ENCODE measurements around the gene KCNJ14.
"Not testable (repeated sequence)": the region's sequence is repeated elsewhere in the genome, so short reads cannot be mapped to it uniquely, and the experiment has no call there.

Gene KCNJ14

GRCh38 chr19:48473161-48473966 lies 18.0 kb downstream of the KCNJ14 start:
- DNase-seq, result no peak

DNA sequence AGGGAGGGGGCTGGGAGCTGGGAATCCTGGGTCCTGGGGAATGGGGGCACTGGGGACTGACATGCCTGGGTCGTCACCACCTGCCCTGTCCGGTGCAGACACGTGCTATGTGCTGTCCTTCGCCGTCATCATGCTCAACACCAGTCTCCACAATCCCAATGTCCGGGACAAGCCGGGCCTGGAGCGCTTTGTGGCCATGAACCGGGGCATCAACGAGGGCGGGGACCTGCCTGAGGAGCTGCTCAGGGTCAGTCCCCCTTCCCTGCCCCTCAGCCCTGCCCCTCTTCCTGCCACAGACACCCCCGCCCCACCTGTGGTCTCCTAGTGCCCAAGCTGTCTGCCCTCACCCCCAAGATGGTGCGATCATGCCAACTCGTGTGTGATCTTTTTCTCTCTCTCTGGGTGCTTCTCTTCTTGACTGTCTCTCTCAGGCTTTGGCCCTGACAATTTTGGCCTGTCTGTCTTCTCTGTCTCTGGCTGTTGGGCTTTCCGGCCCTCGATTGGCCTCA lies 18.8 kb downstream of the KCNJ14 start:
- DNase-seq, result no peak

- no peak for DNase-seq
These were observed 20.1 kb downstream of the KCNJ14 start for GRCh38 chr19:48475369-48476068.

DNA sequence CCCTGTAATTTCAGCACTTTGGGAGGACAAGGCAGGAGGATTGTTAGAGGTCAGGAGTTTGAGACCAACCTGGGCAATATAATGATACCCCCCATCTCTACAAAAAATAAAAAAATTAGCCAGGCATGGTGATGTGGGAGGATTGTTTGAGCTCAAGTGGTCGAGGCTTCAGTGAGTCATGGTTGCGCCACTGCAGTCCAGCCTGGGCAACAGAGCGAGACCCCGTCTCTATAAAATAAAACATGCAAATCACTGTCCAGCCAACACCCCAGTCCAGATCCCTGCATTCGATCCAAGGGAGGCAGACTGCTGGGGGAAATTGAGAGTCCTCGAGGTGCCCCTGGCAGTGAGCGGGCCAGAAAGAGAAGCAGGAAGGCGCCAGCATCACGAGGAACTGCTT lies 20.8 kb downstream of the KCNJ14 start:
- DNase-seq, result no peak

GRCh38 chr19:48477067-48477685 lies 21.8 kb downstream of the KCNJ14 start:
- DNase-seq, result no peak

GRCh38 chr19:48477698-48478338 lies 22.4 kb downstream of the KCNJ14 start:
- no peak for DNase-seq

GRCh38 chr19:48478339-48479256 lies 23.2 kb downstream of the KCNJ14 start:
- DNase-seq, result no peak

DNA sequence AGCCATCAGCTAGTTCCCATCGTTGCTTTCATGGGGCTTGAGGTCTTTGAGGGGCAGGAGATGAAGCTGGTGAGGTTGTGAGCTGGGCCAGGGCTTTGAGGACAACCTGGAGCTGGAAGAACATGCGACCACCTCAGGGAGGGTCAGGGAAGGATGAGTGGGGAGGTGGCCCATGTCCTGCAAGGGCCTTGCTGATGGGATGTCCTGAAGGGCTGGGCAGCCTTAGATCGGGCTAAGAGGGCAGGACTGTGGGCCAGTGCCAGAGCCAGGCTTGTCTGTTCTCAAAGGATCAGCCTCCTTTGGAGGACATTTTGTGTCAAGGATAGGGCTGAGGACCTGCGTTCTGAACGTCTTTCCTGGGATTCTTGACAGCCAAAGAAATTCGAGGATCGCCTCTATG lies 24.3 kb downstream of the KCNJ14 start:
- DNase-seq, result no peak

- DNase-seq, result peak; percentile 36
These were observed 24.8 kb downstream of the KCNJ14 start for GRCh38 chr19:48480183-48480557.

GRCh38 chr19:48480558-48481500 lies 25.5 kb downstream of the KCNJ14 start:
- DNase-seq, result peak; percentile 62

GRCh38 chr19:48481846-48482639 lies 26.7 kb downstream of the KCNJ14 start:
- no peak for DNase-seq

- DNase-seq, result no peak
These were observed 27.9 kb downstream of the KCNJ14 start for GRCh38 chr19:48483301-48483700.

DNA sequence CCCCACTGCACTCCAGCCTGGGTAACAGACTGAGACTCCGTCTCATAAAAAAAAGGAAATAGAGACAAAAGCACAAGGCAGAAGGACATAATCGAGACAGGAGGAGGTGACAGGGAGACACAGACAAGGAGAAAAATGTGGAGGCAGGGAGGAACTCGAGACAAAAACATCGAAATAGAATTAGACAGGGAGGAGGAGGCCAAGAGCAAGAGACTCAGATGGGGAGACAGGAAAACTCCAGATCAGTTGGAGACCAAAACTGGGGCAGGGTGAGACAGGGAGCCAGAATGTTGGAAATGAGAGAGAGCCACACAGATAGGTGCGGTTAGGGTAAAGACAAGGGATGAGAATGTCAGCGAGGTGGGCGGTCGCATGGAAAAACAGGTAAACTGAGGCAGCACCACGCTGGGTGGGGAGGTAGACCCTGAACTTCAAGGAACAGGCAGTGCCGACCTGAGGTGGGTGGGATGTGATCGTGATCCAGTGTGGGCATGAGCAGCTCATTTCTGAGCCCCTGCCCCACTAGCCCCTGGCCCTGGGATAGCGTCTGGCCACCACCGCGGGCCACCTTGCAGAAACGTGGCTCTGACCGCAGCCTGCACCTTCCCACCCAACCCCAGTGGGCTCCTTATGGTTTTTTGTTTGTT lies 29.0 kb downstream of the KCNJ14 start:
- DNase-seq, result no peak

DNA sequence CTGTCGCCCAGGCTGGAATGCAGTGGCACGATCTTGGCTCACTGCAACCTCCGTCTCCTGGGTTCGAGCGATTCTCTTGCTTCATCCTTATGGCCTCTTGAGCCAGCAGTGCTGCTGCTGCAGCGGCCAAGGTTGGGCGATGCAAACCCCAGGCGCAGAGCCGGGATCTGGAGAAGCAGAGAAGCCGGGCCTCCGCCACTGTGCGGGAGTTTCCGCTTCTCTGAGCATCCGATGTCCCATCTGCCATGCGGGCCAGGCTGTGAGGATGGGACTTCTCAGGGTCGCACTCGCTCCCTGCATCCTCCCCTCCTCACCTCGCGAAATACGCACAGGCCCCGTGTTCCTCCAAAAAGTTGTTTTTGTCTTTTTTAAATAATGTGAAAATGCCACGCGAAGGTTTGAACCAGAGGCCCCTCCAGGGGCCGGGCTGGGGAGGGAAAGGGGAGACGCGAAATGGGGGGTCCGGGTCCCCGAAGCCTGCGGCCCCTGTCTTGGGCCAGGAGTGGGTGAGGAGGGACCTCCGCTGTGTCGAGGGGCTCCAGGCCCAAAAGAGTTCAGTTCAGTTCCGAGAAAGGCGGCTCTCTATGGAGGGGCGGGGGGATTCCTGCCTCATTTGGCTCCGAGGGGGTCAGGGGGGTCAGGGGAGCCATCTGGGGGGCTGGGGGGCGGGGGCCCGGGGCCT lies 29.7 kb downstream of the KCNJ14 start:
- DNase-seq, result no peak

DNA sequence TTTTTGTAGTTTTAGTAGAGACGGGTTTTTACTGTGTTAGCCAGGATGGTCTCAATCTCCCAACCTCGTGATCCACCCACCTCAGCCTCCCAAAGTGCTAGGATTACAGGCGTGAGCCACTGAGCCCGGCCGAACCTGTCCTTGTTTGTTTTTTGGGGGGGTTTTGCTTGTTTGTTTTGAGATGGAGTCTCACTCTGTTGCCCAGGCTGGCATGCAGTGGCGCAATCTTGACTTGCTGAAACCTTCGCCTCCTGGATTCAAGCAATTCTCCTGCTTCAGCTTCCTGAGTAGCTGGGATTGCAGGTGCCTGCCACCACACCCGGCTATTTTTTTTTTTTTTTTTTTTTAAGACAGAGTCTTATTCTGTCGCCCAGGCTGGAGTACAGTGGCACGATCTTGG lies 31.3 kb downstream of the KCNJ14 start:
- not testable (repeated sequence) for DNase-seq

GRCh38 chr19:48487544-48487943 lies 32.2 kb downstream of the KCNJ14 start:
- no peak for DNase-seq

- no peak for DNase-seq
These were observed 32.6 kb downstream of the KCNJ14 start for GRCh38 chr19:48487948-48488347.

DNA sequence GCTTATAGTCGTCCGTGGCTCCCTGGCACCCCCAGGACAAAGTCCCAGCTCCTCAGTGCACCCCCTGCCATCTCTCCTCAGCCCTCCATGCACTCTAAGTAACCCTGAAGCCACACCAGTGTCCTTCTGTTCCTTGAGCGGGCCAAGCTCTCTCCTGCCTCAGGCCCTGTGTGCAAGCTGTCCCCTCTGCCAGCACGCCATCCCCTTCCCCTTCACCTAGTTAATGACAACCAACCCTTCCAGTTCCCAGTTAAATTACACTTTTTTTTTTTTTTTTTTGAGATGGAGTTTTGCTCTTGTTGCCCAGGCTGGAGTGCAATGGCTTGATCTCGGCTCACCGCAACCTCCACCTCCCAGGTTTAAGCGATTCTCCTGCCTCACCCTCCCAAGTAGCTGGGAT lies 33.1 kb downstream of the KCNJ14 start:
- DNase-seq, result not testable (repeated sequence)

Data from activated naive CD4-positive, alpha-beta T cell treated with Interleukin-2 at 50 U/mL for 16 hours (primary cell).